K562 (cell line): ENCODE data around the gene ZBTB46. TPM values are rescaled to one million over a fixed set of nuclear protein-coding genes. Genes with fewer than 3 reads are reported as not detected.

Experiments
- BRF1 ChIP-seq: IDR thresholded peaks from 3 replicates; pipeline ENCODE4 v1.6.1; 2011; ENCODE audit warnings: borderline replicate concordance, mild to moderate bottlenecking; ENCODE audit not compliant: insufficient read length; ENCODE audit errors: extremely low read depth
- CHD2 ChIP-seq: IDR thresholded peaks from 2 replicates; pipeline ENCODE4 v1.6.1; 2011; ENCODE audit warnings: low read depth, low read length
- GATAD2A ChIP-seq: fragments of 450-650 bp; IDR thresholded peaks from 2 replicates; pipeline ENCODE4 v1.6.1; 2017
- GATAD2B ChIP-seq: fragments of 450-650 bp; IDR thresholded peaks from 2 replicates; pipeline ENCODE4 v1.6.1; 2017; ENCODE audit warnings: mild to moderate bottlenecking, borderline replicate concordance
- HBP1 ChIP-seq: fragments of 450-650 bp; formaldehyde crosslinking; IDR thresholded peaks from 2 replicates; pipeline ENCODE4 v1.4.0; 2022; ENCODE audit warnings: missing genetic modification characterization
- HIVEP1 ChIP-seq: fragments of 250-450 bp; sonication (Bioruptor Pico); IDR thresholded peaks from 2 replicates; pipeline ENCODE4 v1.4.0; 2020; ENCODE audit warnings: mild to moderate bottlenecking
- HMGN3 ChIP-seq: IDR thresholded peaks from 2 replicates; pipeline ENCODE4 v1.6.1; 2011; ENCODE audit warnings: borderline replicate concordance, low read depth, mild to moderate bottlenecking, mixed read lengths, low read length; ENCODE audit not compliant: insufficient read length; ENCODE audit errors: extremely low read depth
- HNRNPUL1 ChIP-seq: fragments of 200-400 bp; formaldehyde crosslinking; IDR thresholded peaks from 2 replicates; pipeline ENCODE4 v1.6.1; 2017; ENCODE audit warnings: low read length
- IRF2 ChIP-seq: sonication (generic); formaldehyde crosslinking; IDR thresholded peaks from 2 replicates; pipeline ENCODE4 v1.8.1; 2022; ENCODE audit warnings: mild to moderate bottlenecking, missing genetic modification reagents
- MAFK ChIP-seq: IDR thresholded peaks from 2 replicates; pipeline ENCODE4 v1.6.1; 2011; ENCODE audit warnings: low read length, improper control_type of control experiment
- MBD2 ChIP-seq: sonication (generic); IDR thresholded peaks from 2 replicates; pipeline ENCODE4 v1.6.1; 2016; ENCODE audit warnings: low read depth, borderline replicate concordance
- MLLT1 ChIP-seq, 2 experiments: fragments of 450-650 bp; IDR thresholded peaks; 2 replicates each; pipeline ENCODE4 v1.6.1; 2016
- NR2C1 ChIP-seq, 2 experiments: fragments of 450-650 bp; IDR thresholded peaks; 2 replicates each; pipeline ENCODE4 v1.6.1; 2017; ENCODE audit warnings: mild to moderate bottlenecking in 2 of 2, antibody characterized with exemption in 1 of 2, inconsistent platforms in 1 of 2, missing compliant biosample characterization in 1 of 2, missing genetic modification characterization in 1 of 2
- PPARD ChIP-seq: fragments of 250-450 bp; sonication (Bioruptor Pico); IDR thresholded peaks from 2 replicates; pipeline ENCODE4 v1.8.0; 2022; ENCODE audit warnings: inconsistent platforms, mild to moderate bottlenecking, moderate library complexity
- TAF15 ChIP-seq: fragments of 200-400 bp; formaldehyde crosslinking; IDR thresholded peaks from 2 replicates; pipeline ENCODE4 v1.6.1; 2017; ENCODE audit warnings: mild to moderate bottlenecking, low read depth, low read length, moderate library complexity
- ZBTB2 ChIP-seq: fragments of 450-650 bp; IDR thresholded peaks from 2 replicates; pipeline ENCODE4 v1.6.1; 2016; ENCODE audit warnings: antibody characterized with exemption
- ZC3H11A ChIP-seq: IDR thresholded peaks from 2 replicates; pipeline ENCODE4 v1.6.1; 2012; ENCODE audit warnings: low read depth, low read length, improper control_type of control experiment
- ZFP91 ChIP-seq: sonication (generic); formaldehyde crosslinking; IDR thresholded peaks from 2 replicates; pipeline ENCODE4 v1.8.0; 2022; ENCODE audit warnings: mild to moderate bottlenecking, missing genetic modification reagents
- ZKSCAN8 ChIP-seq: fragments of 200-800 bp; sonication (Bioruptor generic); IDR thresholded peaks from 2 replicates; pipeline ENCODE4 v1.6.1; 2016; ENCODE audit warnings: missing genetic modification characterization, missing compliant biosample characterization
- ZNF174 ChIP-seq: fragments of 250-450 bp; sonication (Bioruptor Pico); IDR thresholded peaks from 2 replicates; pipeline ENCODE4 v1.4.0; 2020; ENCODE audit warnings: mild to moderate bottlenecking
- ZNF224 ChIP-seq: sonication (generic); formaldehyde crosslinking; IDR thresholded peaks from 2 replicates; pipeline ENCODE4 v1.8.0; 2022; ENCODE audit warnings: mild to moderate bottlenecking, missing genetic modification reagents
- ZNF668 ChIP-seq: fragments of 250-450 bp; sonication (Bioruptor Pico); IDR thresholded peaks from 2 replicates; pipeline ENCODE4 v1.8.0; 2022; ENCODE audit warnings: mild to moderate bottlenecking, inconsistent platforms
- ZNF699 ChIP-seq: fragments of 250-450 bp; sonication (Bioruptor Pico); IDR thresholded peaks from 2 replicates; pipeline ENCODE4 v1.8.0; 2021; ENCODE audit warnings: mild to moderate bottlenecking, moderate library complexity; ENCODE audit not compliant: insufficient replicate concordance
- ZNF830 ChIP-seq: fragments of 250-450 bp; sonication (Bioruptor Pico); IDR thresholded peaks from 2 replicates; pipeline ENCODE4 v1.5.0; 2021; ENCODE audit warnings: mild to moderate bottlenecking
- polyA plus RNA-seq, 8 experiments: library from polyadenylated mRNA; depleted of rRNA in 4 of 8; stranded (reverse) in 5 of 8; unstranded in 3 of 8; fragments of >200 nt; fragmentation: Nextera tagmentation in 2 of 8; fragmentation: Illumina TruSeq in 1 of 8; extraction: Ambion mirVana in 2 of 8; extraction: Trizol in 1 of 8; gene quantifications; 2 replicates each; pipeline versions ENCODE4 v1.2.1 to v1.2.3, GENCODE V29; 2011 to 2014; ENCODE audit warnings: inconsistent platforms in 1 of 8, missing spikeins in 1 of 8
- total RNA-seq, 7 experiments: library from RNA; depleted of rRNA in 6 of 7; stranded (reverse); fragments of >200 nt in 6 of 7; fragmentation: Illumina TruSeq in 2 of 7; extraction: Trizol in 2 of 7; gene quantifications; 2 replicates each; pipeline versions ENCODE4 v1.2.1 to v1.2.3, GENCODE V29; 2011 to 2021; ENCODE audit warnings: low replicate concordance in 1 of 7

ZBTB46 gene
- total and polyA plus RNA-seq, 9 of the 15 experiments (the other 6 are each of a cell fraction or from before 2014, with no cell fraction given): 0.29 to 4.1 (median 1.1) TPM

GRCh38 chr20:63739130-63740069 is 91.7 kb downstream of the ZBTB46 start, which contains the start of gene SLC2A4RG (continued):
- TF ChIP-seq MLLT1 (IDR thresholded peaks at IDR 0.05) (no peak), ZKSCAN8 (no peak), HIVEP1 (no peak), PPARD (CRISPR knock-in tag) (no peak), NR2C1 (IDR thresholded peaks at IDR 0.05) (no peak), NR2C1 (tag; IDR thresholded peaks at IDR 0.05) (no peak), MBD2 (no peak), IRF2 (CRISPR knock-in tag) (no peak), HMGN3 (no peak), TAF15 (no peak), ZBTB2 (no peak), GATAD2B (peak; percentile 67), ZFP91 (no peak), HBP1 (CRISPR knock-in tag) (no peak), ZNF830 (CRISPR knock-in tag) (no peak), ZNF668 (CRISPR knock-in tag) (no peak), ZNF174 (no peak), ZNF699 (CRISPR knock-in tag) (no peak), ZC3H11A (no peak), MAFK (no peak), CHD2 (no peak), HNRNPUL1 (no peak), ZNF224 (CRISPR knock-in tag) (no peak), BRF1 (no peak), GATAD2A (no peak)
